ENCODE results near the gene ERBB2.

DNA sequence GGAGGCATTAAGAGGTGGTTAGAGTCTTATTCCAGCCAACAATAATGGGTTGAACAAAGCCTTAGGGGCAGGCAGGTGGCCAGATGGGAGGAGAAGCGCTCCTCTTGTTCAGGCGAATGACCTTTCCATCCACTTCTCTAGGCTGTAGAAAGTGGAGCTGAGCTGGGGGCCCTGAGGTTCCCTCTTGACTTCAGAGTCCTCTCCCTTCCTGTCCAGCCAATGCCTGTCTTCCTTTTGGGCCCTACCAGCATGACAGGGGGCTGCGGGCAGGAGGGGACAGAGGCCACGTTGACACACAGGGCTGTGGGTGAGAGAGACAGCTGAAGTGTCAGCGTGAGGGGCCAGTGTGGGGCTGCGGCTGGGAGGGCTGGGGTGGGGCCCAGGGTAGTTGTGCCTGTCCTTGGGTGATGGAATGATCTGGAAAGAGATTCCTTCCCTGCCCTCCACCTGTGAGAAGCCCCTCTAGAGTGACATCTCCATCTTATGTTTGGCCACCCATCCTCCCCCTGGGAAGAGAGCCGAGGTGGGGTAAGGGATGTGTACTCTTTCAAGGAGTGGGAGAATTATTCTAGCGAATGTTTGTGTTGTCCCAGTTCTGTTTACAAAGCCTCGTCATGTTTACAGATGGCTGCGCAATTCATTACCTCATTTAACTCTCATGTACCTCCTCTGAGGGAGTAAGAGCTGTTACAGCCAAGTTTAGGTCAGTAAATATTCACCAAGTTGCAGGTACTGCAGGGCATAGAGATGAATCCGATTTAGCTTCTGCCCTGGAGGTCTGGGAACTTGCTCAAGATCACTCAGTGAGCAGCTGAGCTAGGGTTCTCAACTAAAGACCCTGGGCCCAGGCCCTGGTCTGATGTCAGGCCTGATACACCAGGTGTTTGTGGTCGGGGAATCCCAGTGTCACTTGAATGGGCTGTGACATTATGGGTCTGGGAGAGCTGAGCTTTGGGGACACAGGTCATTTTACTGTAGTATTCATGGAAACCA is 3.3 kb downstream of the ERBB2 start:
- TF ChIP-seq POLR2A (IDR thresholded peaks at IDR 0.05; ENCODE audit: low read depth, low read length) = no peak
- no peak for TF ChIP-seq PML (IDR thresholded peaks at IDR 0.05; ENCODE audit: low read length)
- TF ChIP-seq, protein P1, sequence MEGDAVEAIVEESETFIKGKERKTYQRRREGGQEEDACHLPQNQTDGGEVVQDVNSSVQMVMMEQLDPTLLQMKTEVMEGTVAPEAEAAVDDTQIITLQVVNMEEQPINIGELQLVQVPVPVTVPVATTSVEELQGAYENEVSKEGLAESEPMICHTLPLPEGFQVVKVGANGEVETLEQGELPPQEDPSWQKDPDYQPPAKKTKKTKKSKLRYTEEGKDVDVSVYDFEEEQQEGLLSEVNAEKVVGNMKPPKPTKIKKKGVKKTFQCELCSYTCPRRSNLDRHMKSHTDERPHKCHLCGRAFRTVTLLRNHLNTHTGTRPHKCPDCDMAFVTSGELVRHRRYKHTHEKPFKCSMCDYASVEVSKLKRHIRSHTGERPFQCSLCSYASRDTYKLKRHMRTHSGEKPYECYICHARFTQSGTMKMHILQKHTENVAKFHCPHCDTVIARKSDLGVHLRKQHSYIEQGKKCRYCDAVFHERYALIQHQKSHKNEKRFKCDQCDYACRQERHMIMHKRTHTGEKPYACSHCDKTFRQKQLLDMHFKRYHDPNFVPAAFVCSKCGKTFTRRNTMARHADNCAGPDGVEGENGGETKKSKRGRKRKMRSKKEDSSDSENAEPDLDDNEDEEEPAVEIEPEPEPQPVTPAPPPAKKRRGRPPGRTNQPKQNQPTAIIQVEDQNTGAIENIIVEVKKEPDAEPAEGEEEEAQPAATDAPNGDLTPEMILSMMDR (IDR thresholded peaks at IDR 0.05 in 2 of 3, conservative IDR thresholded peaks at IDR 0.05 in 1 of 3; ENCODE audit: control insufficient read depth in 2 of 3, extremely low read depth in 1 of 3, insufficient read depth in 1 of 3, low read depth in 3 of 3, low read length in 3 of 3) = no peak
- TF ChIP-seq SREBF2 (IDR thresholded peaks at IDR 0.05; ENCODE audit: low read length) = no peak
- TF ChIP-seq, protein P2, sequence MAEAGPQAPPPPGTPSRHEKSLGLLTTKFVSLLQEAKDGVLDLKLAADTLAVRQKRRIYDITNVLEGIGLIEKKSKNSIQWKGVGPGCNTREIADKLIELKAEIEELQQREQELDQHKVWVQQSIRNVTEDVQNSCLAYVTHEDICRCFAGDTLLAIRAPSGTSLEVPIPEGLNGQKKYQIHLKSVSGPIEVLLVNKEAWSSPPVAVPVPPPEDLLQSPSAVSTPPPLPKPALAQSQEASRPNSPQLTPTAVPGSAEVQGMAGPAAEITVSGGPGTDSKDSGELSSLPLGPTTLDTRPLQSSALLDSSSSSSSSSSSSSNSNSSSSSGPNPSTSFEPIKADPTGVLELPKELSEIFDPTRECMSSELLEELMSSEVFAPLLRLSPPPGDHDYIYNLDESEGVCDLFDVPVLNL (IDR thresholded peaks at IDR 0.05; ENCODE audit: low read depth, low read length) = no peak
- TF ChIP-seq TAF1 (IDR thresholded peaks at IDR 0.05; ENCODE audit: borderline replicate concordance, low read depth, low read length) = no peak
- TF ChIP-seq POLR2AphosphoS5 (IDR thresholded peaks at IDR 0.05; ENCODE audit: low read length) = no peak
- no peak for TF ChIP-seq ESRRA (IDR thresholded peaks at IDR 0.05; ENCODE audit: low read length)
- TF ChIP-seq, protein P3, sequence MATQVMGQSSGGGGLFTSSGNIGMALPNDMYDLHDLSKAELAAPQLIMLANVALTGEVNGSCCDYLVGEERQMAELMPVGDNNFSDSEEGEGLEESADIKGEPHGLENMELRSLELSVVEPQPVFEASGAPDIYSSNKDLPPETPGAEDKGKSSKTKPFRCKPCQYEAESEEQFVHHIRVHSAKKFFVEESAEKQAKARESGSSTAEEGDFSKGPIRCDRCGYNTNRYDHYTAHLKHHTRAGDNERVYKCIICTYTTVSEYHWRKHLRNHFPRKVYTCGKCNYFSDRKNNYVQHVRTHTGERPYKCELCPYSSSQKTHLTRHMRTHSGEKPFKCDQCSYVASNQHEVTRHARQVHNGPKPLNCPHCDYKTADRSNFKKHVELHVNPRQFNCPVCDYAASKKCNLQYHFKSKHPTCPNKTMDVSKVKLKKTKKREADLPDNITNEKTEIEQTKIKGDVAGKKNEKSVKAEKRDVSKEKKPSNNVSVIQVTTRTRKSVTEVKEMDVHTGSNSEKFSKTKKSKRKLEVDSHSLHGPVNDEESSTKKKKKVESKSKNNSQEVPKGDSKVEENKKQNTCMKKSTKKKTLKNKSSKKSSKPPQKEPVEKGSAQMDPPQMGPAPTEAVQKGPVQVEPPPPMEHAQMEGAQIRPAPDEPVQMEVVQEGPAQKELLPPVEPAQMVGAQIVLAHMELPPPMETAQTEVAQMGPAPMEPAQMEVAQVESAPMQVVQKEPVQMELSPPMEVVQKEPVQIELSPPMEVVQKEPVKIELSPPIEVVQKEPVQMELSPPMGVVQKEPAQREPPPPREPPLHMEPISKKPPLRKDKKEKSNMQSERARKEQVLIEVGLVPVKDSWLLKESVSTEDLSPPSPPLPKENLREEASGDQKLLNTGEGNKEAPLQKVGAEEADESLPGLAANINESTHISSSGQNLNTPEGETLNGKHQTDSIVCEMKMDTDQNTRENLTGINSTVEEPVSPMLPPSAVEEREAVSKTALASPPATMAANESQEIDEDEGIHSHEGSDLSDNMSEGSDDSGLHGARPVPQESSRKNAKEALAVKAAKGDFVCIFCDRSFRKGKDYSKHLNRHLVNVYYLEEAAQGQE (IDR thresholded peaks at IDR 0.05; ENCODE audit: low read depth, low read length) = no peak
- no peak for TF ChIP-seq CBX5 (IDR thresholded peaks at IDR 0.05; ENCODE audit: low read depth)
- no peak for TF ChIP-seq BCL11A (IDR thresholded peaks at IDR 0.05; ENCODE audit: low read depth, low read length)
- TF ChIP-seq, protein P4, sequence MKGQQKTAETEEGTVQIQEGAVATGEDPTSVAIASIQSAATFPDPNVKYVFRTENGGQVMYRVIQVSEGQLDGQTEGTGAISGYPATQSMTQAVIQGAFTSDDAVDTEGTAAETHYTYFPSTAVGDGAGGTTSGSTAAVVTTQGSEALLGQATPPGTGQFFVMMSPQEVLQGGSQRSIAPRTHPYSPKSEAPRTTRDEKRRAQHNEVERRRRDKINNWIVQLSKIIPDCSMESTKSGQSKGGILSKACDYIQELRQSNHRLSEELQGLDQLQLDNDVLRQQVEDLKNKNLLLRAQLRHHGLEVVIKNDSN (IDR thresholded peaks at IDR 0.05; ENCODE audit: borderline replicate concordance, extremely low read length, insufficient read depth, low read depth, low read length) = no peak
- TF ChIP-seq, protein P5, sequence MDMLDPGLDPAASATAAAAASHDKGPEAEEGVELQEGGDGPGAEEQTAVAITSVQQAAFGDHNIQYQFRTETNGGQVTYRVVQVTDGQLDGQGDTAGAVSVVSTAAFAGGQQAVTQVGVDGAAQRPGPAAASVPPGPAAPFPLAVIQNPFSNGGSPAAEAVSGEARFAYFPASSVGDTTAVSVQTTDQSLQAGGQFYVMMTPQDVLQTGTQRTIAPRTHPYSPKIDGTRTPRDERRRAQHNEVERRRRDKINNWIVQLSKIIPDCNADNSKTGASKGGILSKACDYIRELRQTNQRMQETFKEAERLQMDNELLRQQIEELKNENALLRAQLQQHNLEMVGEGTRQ (IDR thresholded peaks at IDR 0.05; ENCODE audit: borderline replicate concordance, low read depth, low read length) = no peak
- no peak for TF ChIP-seq SPI1 (IDR thresholded peaks at IDR 0.05; ENCODE audit: borderline replicate concordance, insufficient read depth, low read depth, low read length)
